AG04450 (cell line): Measurements from ENCODE around the gene C2CD4C. TPM values are rescaled to one million over a fixed set of nuclear protein-coding genes. Genes with fewer than 3 reads are reported as not detected.

Experiments used
- CTCF ChIA-PET: fragments of 300-600, 350-600 bp; formaldehyde crosslinking; extraction: SDS; loops from one replicate; lab custom pipeline; 2022; ENCODE audit warnings: antibody characterized with exemption, inconsistent platforms; lab: Charles Lee
- POLR2A ChIA-PET: fragments of 350-600 bp; formaldehyde crosslinking; extraction: SDS; loops from one replicate; lab custom pipeline; 2021; ENCODE audit warnings: antibody characterized with exemption, inconsistent platforms; lab: Yijun Ruan, JAX
- DNase-seq: peaks from one replicate; pipeline ENCODE4 v3.0.0-alpha.2; 2011; ENCODE audit warnings: low read depth, low spot score
- H3K27ac ChIP-seq: one replicate; pipeline ENCODE4 v1.5.1; 2012; ENCODE audit warnings: low read depth, low read length, control low read depth
- H3K27me3 ChIP-seq: one replicate; pipeline ENCODE4 v1.6.0; 2012; ENCODE audit warnings: low read length; ENCODE audit not compliant: control insufficient read depth, insufficient read depth
- H3K4me3 ChIP-seq: 2 replicates; pipeline ENCODE4 v1.5.1; 2011; ENCODE audit warnings: mild to moderate bottlenecking, low read depth, low read length, control low read depth
- H3K9me3 ChIP-seq: 2 replicates; pipeline ENCODE4 v1.5.1; 2012; ENCODE audit warnings: low read length; ENCODE audit not compliant: control insufficient read depth, insufficient read depth
- CTCF ChIP-seq: IDR thresholded peaks from 2 replicates; pipeline ENCODE4 v1.5.1; 2011; ENCODE audit warnings: low read depth, low read length, control low read depth, inconsistent platforms
- polyA plus RNA-seq: library from polyadenylated mRNA; depleted of rRNA; stranded (reverse); fragments of >200 nt; gene quantifications from 2 replicates; pipeline ENCODE4 v1.2.3, GENCODE V29; 2011

The C2CD4C gene
- polyA plus RNA-seq, 1 experiment = 0.05 TPM

- Histone ChIP-seq H3K27me3 (peaks cover 2% of the 10 kb centered on the region), H3K4me3 (no peak overlapping the region), H3K27ac (no peak overlapping the region), H3K9me3 (peaks cover 71% of the 10 kb centered on the region)
- CTCF ChIA-PET = no interaction called here
- POLR2A ChIA-PET = no interaction called here
- TF ChIP-seq CTCF = no peak
- DNase-seq = no peak
Measured at GRCh38 chr19:438416-438958, 29.5 kb upstream of the C2CD4C start.

GRCh38 chr19:437041-437440, 28.1 kb upstream of the C2CD4C start:
- Histone ChIP-seq H3K27me3 (peaks cover 2% of the 10 kb centered on the region), H3K4me3 (no peak overlapping the region), H3K27ac (no peak overlapping the region), H3K9me3 (peaks cover 69% of the 10 kb centered on the region)
- ChIA-PET POLR2A (no interaction called here), CTCF (no interaction called here)
- TF ChIP-seq CTCF = no peak
- no peak for DNase-seq

GRCh38 chr19:436413-436950, 27.5 kb upstream of the C2CD4C start:
- Histone ChIP-seq H3K27me3 (peaks cover 2% of the 10 kb centered on the region), H3K27ac (no peak overlapping the region), H3K4me3 (no peak overlapping the region), H3K9me3 (peaks cover 65% of the 10 kb centered on the region)
- no peak for DNase-seq
- POLR2A ChIA-PET = no interaction called here
- CTCF ChIA-PET = no interaction called here
- TF ChIP-seq CTCF = no peak

GRCh38 chr19:435707-436412, 26.9 kb upstream of the C2CD4C start:
- POLR2A ChIA-PET = no interaction called here
- Histone ChIP-seq H3K4me3 (no peak overlapping the region), H3K27me3 (peaks cover 2% of the 10 kb centered on the region), H3K9me3 (peaks cover 64% of the 10 kb centered on the region), H3K27ac (no peak overlapping the region)
- no peak for DNase-seq
- CTCF ChIA-PET = no interaction called here
- no peak for TF ChIP-seq CTCF

- CTCF ChIA-PET = no interaction called here
- no peak overlapping the region for H3K27ac ChIP-seq
Measured at GRCh38 chr19:435056-435706, 26.2 kb upstream of the C2CD4C start.

More at GRCh38 chr19:435056-435706, 26.2 kb upstream of the C2CD4C start:
- Histone ChIP-seq H3K9me3 (peaks cover 63% of the 10 kb centered on the region), H3K4me3 (no peak overlapping the region), H3K27me3 (peaks cover 2% of the 10 kb centered on the region)
- POLR2A ChIA-PET = no interaction called here
- no peak for TF ChIP-seq CTCF
- no peak for DNase-seq
